ENCODE results near the gene OBSCN. TPM values are rescaled to one million over a fixed set of nuclear protein-coding genes. Genes with fewer than 3 reads are reported as not detected.

The OBSCN gene
- total and polyA plus RNA-seq, 10 of the 15 experiments (the other 5 are each of a cell fraction or from before 2014, with no cell fraction given) = 0.01 to 0.36 (median 0.08) TPM; not detected in 2

GRCh38 chr1:228293816-228294500, 86.1 kb downstream of the OBSCN start:
- CTCF ChIA-PET = no interaction called here
- RAD21 ChIA-PET (ENCODE audit: unreplicated experiment) = interaction anchor here (0.6 kb wide), 1 partner anchor 276 kb away, joined by 3 read pairs; no protein-coding TSS in a partner anchor
- H3K36me3 ChIP-seq (ENCODE audit: control insufficient read depth in 2 of 2, insufficient read depth in 2 of 2, low read length in 1 of 2) = no peaks in the 10 kb centered on the region
- SMC1A ChIA-PET (ENCODE audit: uncharacterized antibody, unreplicated experiment) = no interaction called here
- H3K4me1 ChIP-seq (ENCODE audit: control insufficient read depth, insufficient read depth, low read length) = no peaks in the 10 kb centered on the region
- DNase-seq (ENCODE audit: low read depth, low spot score) (no peak), ATAC-seq (no peak), FAIRE-seq (no peak)
- no peaks in the 10 kb centered on the region for H4K20me1 ChIP-seq (ENCODE audit: control insufficient read depth, insufficient read depth)
- H3K27ac ChIP-seq (ENCODE audit: control insufficient read depth, insufficient read depth) = no peak overlapping the region
- H3K79me2 ChIP-seq (ENCODE audit: control insufficient read depth, insufficient read depth, low read length) = no peaks in the 10 kb centered on the region
- no peak overlapping the region for H3K4me2 ChIP-seq (ENCODE audit: control insufficient read depth, insufficient read depth)
- H2AFZ ChIP-seq (ENCODE audit: control insufficient read depth, low read depth, low read length) = no peak overlapping the region
- in situ Hi-C loops (cut with MboI) (no loop called here), intact Hi-C loops (cut with micrococcal nuclease; ENCODE audit: unreplicated experiment) (no loop called here)
- POLR2A ChIA-PET = no interaction called here
- no peaks in the 10 kb centered on the region for H3K9me3 ChIP-seq (replicated peaks; ENCODE audit: control insufficient read depth, insufficient read depth, low read length)
- WGBS (ENCODE audit: insufficient coverage, insufficient replicate concordance, low lambda C conversion rate, missing lambda C conversion rate) = 45% methylated on average over 14 of the region's 14 CpGs
- no peak overlapping the region for H3K4me3 ChIP-seq
- no peaks in the 10 kb centered on the region; a peak in 1 of 4 replicates for H3K27me3 ChIP-seq (replicated peaks in 1 of 2; ENCODE audit: control insufficient read depth in 2 of 2, insufficient read depth in 2 of 2, low read length in 1 of 2)
- no peak for TF ChIP-seq WRNIP1 (IDR thresholded peaks at IDR 0.05; ENCODE audit: borderline replicate concordance, low read depth, low read length)
- no peak for TF ChIP-seq NR2C2 (IDR thresholded peaks at IDR 0.05; ENCODE audit: borderline replicate concordance, control insufficient read depth, insufficient read length, low read depth)
- no peak for TF ChIP-seq PKNOX1 (IDR thresholded peaks at IDR 0.05)
- TF ChIP-seq NR2F1 (conservative IDR thresholded peaks at IDR 0.05) = no peak
- no peak for TF ChIP-seq ETV6 (conservative IDR thresholded peaks at IDR 0.05 in 1 of 2, IDR thresholded peaks at IDR 0.05 in 1 of 2; ENCODE audit: borderline replicate concordance in 1 of 2, low read depth in 1 of 2)
- TF ChIP-seq SMC3 (IDR thresholded peaks at IDR 0.05; ENCODE audit: borderline replicate concordance, low read length) = no peak
- TF ChIP-seq SIN3A (IDR thresholded peaks at IDR 0.05; ENCODE audit: low read depth, low read length) = no peak
- TF ChIP-seq EED (IDR thresholded peaks at IDR 0.05; ENCODE audit: low read depth) = no peak
- no peak for TF ChIP-seq ZBTB40 (IDR thresholded peaks at IDR 0.05; ENCODE audit: borderline replicate concordance)
- BruUV-seq (replicated peaks) = no TSS peak
- no peak overlapping the region for H3K9ac ChIP-seq (ENCODE audit: control insufficient read depth, insufficient read depth, low read length)
